K562 (cell line): ENCODE data around the gene GHDC. TPM values are rescaled to one million over a fixed set of nuclear protein-coding genes. Genes with fewer than 3 reads are reported as not detected.

Experiments
- ARHGAP35 ChIP-seq: fragments of 450-650 bp; IDR thresholded peaks from 2 replicates; pipeline ENCODE4 v1.6.1; 2018; ENCODE audit not compliant: partially characterized antibody
- ASH1L ChIP-seq: fragments of 450-650 bp; IDR thresholded peaks from 2 replicates; pipeline ENCODE4 v1.6.1; 2018; ENCODE audit warnings: borderline replicate concordance, mild to moderate bottlenecking, low read depth; ENCODE audit not compliant: partially characterized antibody
- BCOR ChIP-seq: fragments of 450-650 bp; IDR thresholded peaks from 2 replicates; pipeline ENCODE4 v1.6.1; 2016
- CC2D1A ChIP-seq: fragments of 450-650 bp; IDR thresholded peaks from 2 replicates; pipeline ENCODE4 v1.6.1; 2017; ENCODE audit warnings: mild to moderate bottlenecking
- EHMT2 ChIP-seq: fragments of 450-650 bp; IDR thresholded peaks from 2 replicates; pipeline ENCODE4 v1.6.1; 2018; ENCODE audit warnings: antibody characterized with exemption
- HCFC1 ChIP-seq: IDR thresholded peaks from 2 replicates; pipeline ENCODE4 v1.6.1; 2012; ENCODE audit warnings: low read depth, low read length, improper control_type of control experiment
- HDAC1 ChIP-seq, 2 experiments: fragments of 450-650 bp; IDR thresholded peaks; 2 replicates each; pipeline ENCODE4 v1.6.1; 2016 to 2017; ENCODE audit warnings: inconsistent platforms in 1 of 2, mild to moderate bottlenecking in 1 of 2, moderate library complexity in 1 of 2
- HDAC8 ChIP-seq: fragments of 450-650 bp; IDR thresholded peaks from 2 replicates; pipeline ENCODE4 v1.6.1; 2016; ENCODE audit warnings: mild to moderate bottlenecking, missing genetic modification characterization, moderate library complexity, missing compliant biosample characterization
- HDGF ChIP-seq: fragments of 450-650 bp; IDR thresholded peaks from 2 replicates; pipeline ENCODE4 v1.6.1; 2016
- HSF4 ChIP-seq: fragments of 250-450 bp; sonication (Bioruptor Pico); IDR thresholded peaks from 2 replicates; pipeline ENCODE4 v2.1.2; 2022; ENCODE audit warnings: mild to moderate bottlenecking, moderate library complexity, borderline replicate concordance
- JUND ChIP-seq, 2 experiments: IDR thresholded peaks; 2 replicates in 1 of 2; 3 replicates in 1 of 2; pipeline ENCODE4 v1.6.1; 2011; ENCODE audit warnings: borderline replicate concordance in 2 of 2, low read depth in 2 of 2, low read length in 2 of 2, improper control_type of control experiment in 1 of 2, missing biosample characterization in 1 of 2, missing genetic modification characterization in 1 of 2, missing genetic modification reagents in 1 of 2
- LARP7 ChIP-seq: fragments of 450-650 bp; IDR thresholded peaks from 2 replicates; pipeline ENCODE4 v1.6.1; 2016
- PHF21A ChIP-seq: fragments of 450-650 bp; IDR thresholded peaks from 2 replicates; pipeline ENCODE4 v1.6.1; 2017; ENCODE audit warnings: low read depth, borderline replicate concordance
- SMC3 ChIP-seq: conservative IDR thresholded peaks from 2 replicates; pipeline ENCODE4 v1.6.1; 2011; ENCODE audit warnings: low read depth, low read length, improper control_type of control experiment; ENCODE audit not compliant: insufficient read depth
- SRSF3 ChIP-seq: fragments of 200-400 bp; formaldehyde crosslinking; IDR thresholded peaks from 2 replicates; pipeline ENCODE4 v1.6.1; 2016; ENCODE audit warnings: mild to moderate bottlenecking, low read length, moderate library complexity; ENCODE audit not compliant: insufficient read depth
- SUPT5H ChIP-seq: fragments of 450-650 bp; IDR thresholded peaks from 2 replicates; pipeline ENCODE4 v1.6.1; 2016
- TAF15 ChIP-seq: fragments of 200-400 bp; formaldehyde crosslinking; IDR thresholded peaks from 2 replicates; pipeline ENCODE4 v1.6.1; 2017; ENCODE audit warnings: mild to moderate bottlenecking, low read depth, low read length, moderate library complexity
- THRB ChIP-seq: fragments of 450-650 bp; formaldehyde crosslinking; conservative IDR thresholded peaks from 2 replicates; pipeline ENCODE4 v1.4.0; 2022; ENCODE audit warnings: mild to moderate bottlenecking, missing genetic modification characterization
- TRIM24 ChIP-seq, 2 experiments: fragments of 450-650 bp; IDR thresholded peaks; 2 replicates each; pipeline ENCODE4 v1.6.1; 2016
- ZNF347 ChIP-seq: fragments of 450-650 bp; formaldehyde crosslinking; IDR thresholded peaks from 2 replicates; pipeline ENCODE4 v1.4.0; 2020; ENCODE audit warnings: low read depth, mild to moderate bottlenecking, moderate library complexity
- polyA plus RNA-seq, 8 experiments: library from polyadenylated mRNA; depleted of rRNA in 4 of 8; stranded (reverse) in 5 of 8; unstranded in 3 of 8; fragments of >200 nt; fragmentation: Nextera tagmentation in 2 of 8; fragmentation: Illumina TruSeq in 1 of 8; extraction: Ambion mirVana in 2 of 8; extraction: Trizol in 1 of 8; gene quantifications; 2 replicates each; pipeline versions ENCODE4 v1.2.1 to v1.2.3, GENCODE V29; 2011 to 2014; ENCODE audit warnings: inconsistent platforms in 1 of 8, missing spikeins in 1 of 8
- total RNA-seq, 7 experiments: library from RNA; depleted of rRNA in 6 of 7; stranded (reverse); fragments of >200 nt in 6 of 7; fragmentation: Illumina TruSeq in 2 of 7; extraction: Trizol in 2 of 7; gene quantifications; 2 replicates each; pipeline versions ENCODE4 v1.2.1 to v1.2.3, GENCODE V29; 2011 to 2021; ENCODE audit warnings: low replicate concordance in 1 of 7
- TF ChIP-seq, protein P1 (sequence below), 2 experiments: IDR thresholded peaks; 2 replicates each; pipeline ENCODE4 v1.6.1; 2012; ENCODE audit warnings: improper control_type of control experiment in 2 of 2, low read depth in 2 of 2, low read length in 2 of 2, borderline replicate concordance in 1 of 2
- TF ChIP-seq, protein P2 (sequence below): fragments of 450-650 bp; IDR thresholded peaks from 2 replicates; pipeline ENCODE4 v1.7.0; 2016; ENCODE audit warnings: borderline replicate concordance

GHDC gene
- total and polyA plus RNA-seq, 9 of the 15 experiments (the other 6 are each of a cell fraction or from before 2014, with no cell fraction given) = 0.65 to 23.2 (median 11.2) TPM

DNA sequence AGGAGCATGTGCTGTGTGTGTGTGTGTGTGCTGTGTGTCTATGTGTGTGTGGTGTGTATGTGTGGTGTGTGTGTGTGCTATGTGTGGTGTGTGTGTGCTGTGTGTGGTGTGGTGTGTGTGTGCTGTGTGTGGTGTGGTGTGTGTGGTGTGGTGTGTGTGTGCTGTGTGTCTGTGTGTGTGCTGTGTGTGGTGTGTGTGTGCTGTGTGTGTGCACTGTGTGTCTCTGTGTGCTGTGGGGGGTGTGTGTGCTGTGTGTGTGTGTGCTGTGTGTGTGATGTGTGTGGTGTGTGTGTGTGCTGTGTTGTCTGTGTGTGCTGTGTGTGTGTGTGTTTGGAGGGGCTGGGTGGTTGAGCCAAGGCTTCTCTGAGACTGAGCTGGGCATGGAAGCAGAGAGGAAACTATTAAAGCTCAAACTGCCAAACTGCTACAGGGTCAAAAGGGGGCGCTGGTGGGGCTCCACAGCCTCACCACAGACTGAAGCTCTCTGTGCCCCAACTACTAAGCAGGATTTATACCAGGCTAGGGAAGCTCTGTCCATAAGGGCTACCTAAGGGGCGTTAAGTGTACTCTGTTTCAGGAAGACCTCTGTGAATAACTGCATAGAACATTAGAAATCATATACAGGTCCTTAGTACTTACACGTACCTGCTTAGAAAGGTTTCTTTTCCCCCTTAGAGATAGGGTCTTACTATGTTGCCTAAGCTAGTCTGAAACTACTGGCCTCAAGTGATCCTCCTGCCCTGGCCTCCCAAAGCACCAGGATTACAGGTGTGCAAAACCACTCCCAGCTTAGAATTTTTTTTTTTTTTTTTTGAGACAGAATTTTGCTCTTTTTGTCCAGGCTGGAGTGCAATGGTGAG lies 27.8 kb upstream of the GHDC start (continued):
- TF ChIP-seq, protein P1, sequence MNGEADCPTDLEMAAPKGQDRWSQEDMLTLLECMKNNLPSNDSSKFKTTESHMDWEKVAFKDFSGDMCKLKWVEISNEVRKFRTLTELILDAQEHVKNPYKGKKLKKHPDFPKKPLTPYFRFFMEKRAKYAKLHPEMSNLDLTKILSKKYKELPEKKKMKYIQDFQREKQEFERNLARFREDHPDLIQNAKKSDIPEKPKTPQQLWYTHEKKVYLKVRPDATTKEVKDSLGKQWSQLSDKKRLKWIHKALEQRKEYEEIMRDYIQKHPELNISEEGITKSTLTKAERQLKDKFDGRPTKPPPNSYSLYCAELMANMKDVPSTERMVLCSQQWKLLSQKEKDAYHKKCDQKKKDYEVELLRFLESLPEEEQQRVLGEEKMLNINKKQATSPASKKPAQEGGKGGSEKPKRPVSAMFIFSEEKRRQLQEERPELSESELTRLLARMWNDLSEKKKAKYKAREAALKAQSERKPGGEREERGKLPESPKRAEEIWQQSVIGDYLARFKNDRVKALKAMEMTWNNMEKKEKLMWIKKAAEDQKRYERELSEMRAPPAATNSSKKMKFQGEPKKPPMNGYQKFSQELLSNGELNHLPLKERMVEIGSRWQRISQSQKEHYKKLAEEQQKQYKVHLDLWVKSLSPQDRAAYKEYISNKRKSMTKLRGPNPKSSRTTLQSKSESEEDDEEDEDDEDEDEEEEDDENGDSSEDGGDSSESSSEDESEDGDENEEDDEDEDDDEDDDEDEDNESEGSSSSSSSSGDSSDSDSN (IDR thresholded peaks at IDR 0.05; ENCODE audit: borderline replicate concordance in 1 of 2, low read depth in 2 of 2, low read length in 2 of 2) = no peak
- peak; percentile 98 for TF ChIP-seq HDGF
- peak; percentile 25 for TF ChIP-seq ASH1L
- TF ChIP-seq, protein P2, sequence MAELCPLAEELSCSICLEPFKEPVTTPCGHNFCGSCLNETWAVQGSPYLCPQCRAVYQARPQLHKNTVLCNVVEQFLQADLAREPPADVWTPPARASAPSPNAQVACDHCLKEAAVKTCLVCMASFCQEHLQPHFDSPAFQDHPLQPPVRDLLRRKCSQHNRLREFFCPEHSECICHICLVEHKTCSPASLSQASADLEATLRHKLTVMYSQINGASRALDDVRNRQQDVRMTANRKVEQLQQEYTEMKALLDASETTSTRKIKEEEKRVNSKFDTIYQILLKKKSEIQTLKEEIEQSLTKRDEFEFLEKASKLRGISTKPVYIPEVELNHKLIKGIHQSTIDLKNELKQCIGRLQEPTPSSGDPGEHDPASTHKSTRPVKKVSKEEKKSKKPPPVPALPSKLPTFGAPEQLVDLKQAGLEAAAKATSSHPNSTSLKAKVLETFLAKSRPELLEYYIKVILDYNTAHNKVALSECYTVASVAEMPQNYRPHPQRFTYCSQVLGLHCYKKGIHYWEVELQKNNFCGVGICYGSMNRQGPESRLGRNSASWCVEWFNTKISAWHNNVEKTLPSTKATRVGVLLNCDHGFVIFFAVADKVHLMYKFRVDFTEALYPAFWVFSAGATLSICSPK = peak; percentile 61; the same call in 1 of the 2 replicates
- TF ChIP-seq ZNF347 (CRISPR knock-in tag) = no peak
- TF ChIP-seq EHMT2 = peak; percentile 58; the same call in 1 of the 2 replicates
- TF ChIP-seq TRIM24 (IDR thresholded peaks at IDR 0.05) = peak in 1 of 2 experiments; percentile 31; a peak in 1 of 4 replicates
- TF ChIP-seq JUND (IDR thresholded peaks at IDR 0.05; ENCODE audit: borderline replicate concordance, low read depth, low read length) = no peak
- TF ChIP-seq JUND (tag; IDR thresholded peaks at IDR 0.05; ENCODE audit: borderline replicate concordance, low read depth, low read length) = peak; percentile 15; the same call in 1 of the 3 replicates
- TF ChIP-seq ARHGAP35 = peak; percentile 74
- peak; percentile 81 for TF ChIP-seq THRB (CRISPR knock-in tag)
- peak; percentile 49 for TF ChIP-seq BCOR
- TF ChIP-seq LARP7 = peak; percentile 97
- TF ChIP-seq SRSF3 = 0 out of 2 replicates have a peak, but pooled peaks have one; percentile 42
- TF ChIP-seq HDAC1 (IDR thresholded peaks at IDR 0.05) = peak in 1 of 2 experiments; percentile 64; a peak in 2 of 4 replicates
- no peak for TF ChIP-seq PHF21A
- TF ChIP-seq HCFC1 = no peak
- TF ChIP-seq HSF4 (CRISPR knock-in tag) = no peak
- TF ChIP-seq CC2D1A = 0 out of 2 replicates have a peak, but pooled peaks have one; percentile 29
- TF ChIP-seq SUPT5H = peak; percentile 58
- TF ChIP-seq TAF15 = no peak
- TF ChIP-seq SMC3 = peak; percentile 55; the same call in 1 of the 2 replicates
- no peak for TF ChIP-seq HDAC8 (tag)
